WTC11 (cell line): ENCODE results near the gene TOMM5. TPM values are rescaled to one million over a fixed set of nuclear protein-coding genes. Genes with fewer than 3 reads are reported as not detected.

ENCODE experiments used
- ATAC-seq: fragments of 200-7000 bp; cut with Tn5 transposase; 2 replicates; pipeline ENCODE4 v1.10.0; 2021; ENCODE audit warnings: mild to moderate bottlenecking, moderate library complexity
- CTCF ChIA-PET: fragments of 300-600 bp; sonication (Branson Sonifier 250); formaldehyde crosslinking; loops from one replicate; lab custom pipeline; 2021; ENCODE audit warnings: antibody characterized with exemption; lab: Charles Lee
- POLR2A ChIA-PET: fragments of 350-600 bp; sonication (Branson Sonifier 250); formaldehyde crosslinking; loops from one replicate; lab custom pipeline; 2021; ENCODE audit warnings: antibody characterized with exemption; lab: Charles Lee
- DNase-seq: peaks from one replicate; pipeline ENCODE4 v3.0.0; 2021; ENCODE audit warnings: low spot score
- H3K27ac Mint-ChIP-seq: 2 replicates; pipeline ENCODE4 v1.8.0; 2021; ENCODE audit warnings: mixed read lengths
- H3K27me3 Mint-ChIP-seq: 2 replicates; pipeline ENCODE4 v1.8.0; 2021; ENCODE audit warnings: low read depth, mild to moderate bottlenecking, moderate library complexity, mixed read lengths
- H3K36me3 Mint-ChIP-seq: 2 replicates; pipeline ENCODE4 v1.8.0; 2021; ENCODE audit warnings: mixed read lengths
- H3K4me1 Mint-ChIP-seq: 2 replicates; pipeline ENCODE4 v1.8.0; 2022; ENCODE audit warnings: mixed read lengths
- H3K4me3 Mint-ChIP-seq: 2 replicates; pipeline ENCODE4 v1.8.0; 2021; ENCODE audit warnings: mild to moderate bottlenecking, moderate library complexity, mixed read lengths
- H3K9me3 Mint-ChIP-seq: 2 replicates; pipeline ENCODE4 v1.8.0; 2021; ENCODE audit warnings: mixed read lengths
- AR ChIP-seq: fragments of 250-450 bp; sonication (Bioruptor Pico); IDR thresholded peaks from 2 replicates; pipeline ENCODE4 v1.9.0; 2021; ENCODE audit warnings: mild to moderate bottlenecking
- ATF1 ChIP-seq: sonication (generic); formaldehyde crosslinking; IDR thresholded peaks from 2 replicates; pipeline ENCODE4 v1.8.1; 2023; ENCODE audit warnings: mild to moderate bottlenecking, moderate library complexity, missing genetic modification reagents
- CBFB ChIP-seq: sonication (generic); formaldehyde crosslinking; IDR thresholded peaks from 2 replicates; pipeline ENCODE4 v1.8.1; 2022; ENCODE audit warnings: mild to moderate bottlenecking, low read depth, missing genetic modification reagents
- ELF4 ChIP-seq: sonication (generic); formaldehyde crosslinking; IDR thresholded peaks from 2 replicates; pipeline ENCODE4 v1.8.1; 2022; ENCODE audit warnings: low read depth, mild to moderate bottlenecking, moderate library complexity, missing genetic modification reagents
- FOXP1 ChIP-seq: sonication (generic); formaldehyde crosslinking; IDR thresholded peaks from 2 replicates; pipeline ENCODE4 v1.8.0; 2022; ENCODE audit warnings: missing genetic modification reagents, mild to moderate bottlenecking, moderate library complexity, borderline replicate concordance
- HMGA2 ChIP-seq: fragments of 250-450 bp; sonication (Bioruptor Pico); IDR thresholded peaks from 2 replicates; pipeline ENCODE4 v1.4.0; 2021; ENCODE audit warnings: mild to moderate bottlenecking, moderate library complexity
- IRF2 ChIP-seq: sonication (generic); formaldehyde crosslinking; IDR thresholded peaks from 2 replicates; pipeline ENCODE4 v1.8.0; 2022; ENCODE audit warnings: low read depth, missing genetic modification reagents, borderline replicate concordance
- MLX ChIP-seq: sonication (generic); formaldehyde crosslinking; IDR thresholded peaks from 2 replicates; pipeline ENCODE4 v1.8.1; 2023; ENCODE audit warnings: mild to moderate bottlenecking, missing genetic modification reagents, moderate library complexity
- NR2C2 ChIP-seq: sonication (generic); formaldehyde crosslinking; IDR thresholded peaks from 2 replicates; pipeline ENCODE4 v1.8.0; 2022; ENCODE audit warnings: mild to moderate bottlenecking, missing genetic modification reagents
- OVOL2 ChIP-seq: fragments of 250-450 bp; sonication (Bioruptor Pico); IDR thresholded peaks from 2 replicates; pipeline ENCODE4 v1.9.0; 2021; ENCODE audit warnings: mild to moderate bottlenecking, borderline replicate concordance
- SP1 ChIP-seq: sonication (generic); formaldehyde crosslinking; conservative IDR thresholded peaks from 2 replicates; pipeline ENCODE4 v1.8.1; 2022; ENCODE audit warnings: missing genetic modification reagents
- ZNF138 ChIP-seq: sonication (generic); formaldehyde crosslinking; conservative IDR thresholded peaks from 2 replicates; pipeline ENCODE4 v1.8.1; 2022; ENCODE audit warnings: mild to moderate bottlenecking, moderate library complexity, missing genetic modification reagents
- ZNF219 ChIP-seq: sonication (generic); formaldehyde crosslinking; IDR thresholded peaks from 2 replicates; pipeline ENCODE4 v1.8.0; 2023; ENCODE audit warnings: missing genetic modification reagents, mild to moderate bottlenecking, borderline replicate concordance
- ZNF671 ChIP-seq: fragments of 250-450 bp; sonication (Bioruptor Pico); IDR thresholded peaks from 2 replicates; pipeline ENCODE4 v1.8.0; 2021; ENCODE audit warnings: mild to moderate bottlenecking
- total RNA-seq: library from RNA; stranded (reverse); gene quantifications from 3 replicates; pipeline ENCODE4 v1.2.3, GENCODE V29; 2021
- TF ChIP-seq, protein P1 (sequence below): sonication (generic); formaldehyde crosslinking; IDR thresholded peaks from 2 replicates; pipeline ENCODE4 v1.8.0; 2022; ENCODE audit warnings: missing genetic modification reagents
- TF ChIP-seq, protein P2 (sequence below): sonication (generic); formaldehyde crosslinking; IDR thresholded peaks from 2 replicates; pipeline ENCODE4 v1.8.0; 2022; ENCODE audit warnings: mild to moderate bottlenecking, missing genetic modification reagents
- TF ChIP-seq, protein P3 (sequence below): sonication (generic); formaldehyde crosslinking; IDR thresholded peaks from 2 replicates; pipeline ENCODE4 v1.8.0; 2022; ENCODE audit warnings: mild to moderate bottlenecking, missing genetic modification reagents

The TOMM5 gene
- total RNA-seq, 1 experiment from 2014 or later: 112 TPM

DNA sequence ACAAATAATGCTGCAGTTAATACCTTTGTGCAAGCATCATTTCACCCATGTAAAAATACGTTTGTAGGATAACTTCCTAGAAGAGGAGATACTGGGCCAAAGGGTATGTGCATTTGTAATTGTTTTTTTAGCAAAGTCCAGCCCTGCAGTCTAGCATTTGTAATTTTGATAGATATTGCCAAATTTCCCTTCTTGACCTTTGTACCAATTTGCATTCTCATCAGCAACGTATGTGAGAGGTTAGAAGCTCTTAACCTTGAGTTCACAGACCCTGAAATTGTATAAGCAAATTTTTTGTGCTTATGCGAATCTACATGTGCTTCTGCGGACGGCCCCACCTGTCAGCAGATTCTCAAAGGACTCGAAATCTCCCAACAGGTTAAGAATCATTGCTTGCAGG is 18.6 kb upstream of the TOMM5 start:
- TF ChIP-seq, protein P1, sequence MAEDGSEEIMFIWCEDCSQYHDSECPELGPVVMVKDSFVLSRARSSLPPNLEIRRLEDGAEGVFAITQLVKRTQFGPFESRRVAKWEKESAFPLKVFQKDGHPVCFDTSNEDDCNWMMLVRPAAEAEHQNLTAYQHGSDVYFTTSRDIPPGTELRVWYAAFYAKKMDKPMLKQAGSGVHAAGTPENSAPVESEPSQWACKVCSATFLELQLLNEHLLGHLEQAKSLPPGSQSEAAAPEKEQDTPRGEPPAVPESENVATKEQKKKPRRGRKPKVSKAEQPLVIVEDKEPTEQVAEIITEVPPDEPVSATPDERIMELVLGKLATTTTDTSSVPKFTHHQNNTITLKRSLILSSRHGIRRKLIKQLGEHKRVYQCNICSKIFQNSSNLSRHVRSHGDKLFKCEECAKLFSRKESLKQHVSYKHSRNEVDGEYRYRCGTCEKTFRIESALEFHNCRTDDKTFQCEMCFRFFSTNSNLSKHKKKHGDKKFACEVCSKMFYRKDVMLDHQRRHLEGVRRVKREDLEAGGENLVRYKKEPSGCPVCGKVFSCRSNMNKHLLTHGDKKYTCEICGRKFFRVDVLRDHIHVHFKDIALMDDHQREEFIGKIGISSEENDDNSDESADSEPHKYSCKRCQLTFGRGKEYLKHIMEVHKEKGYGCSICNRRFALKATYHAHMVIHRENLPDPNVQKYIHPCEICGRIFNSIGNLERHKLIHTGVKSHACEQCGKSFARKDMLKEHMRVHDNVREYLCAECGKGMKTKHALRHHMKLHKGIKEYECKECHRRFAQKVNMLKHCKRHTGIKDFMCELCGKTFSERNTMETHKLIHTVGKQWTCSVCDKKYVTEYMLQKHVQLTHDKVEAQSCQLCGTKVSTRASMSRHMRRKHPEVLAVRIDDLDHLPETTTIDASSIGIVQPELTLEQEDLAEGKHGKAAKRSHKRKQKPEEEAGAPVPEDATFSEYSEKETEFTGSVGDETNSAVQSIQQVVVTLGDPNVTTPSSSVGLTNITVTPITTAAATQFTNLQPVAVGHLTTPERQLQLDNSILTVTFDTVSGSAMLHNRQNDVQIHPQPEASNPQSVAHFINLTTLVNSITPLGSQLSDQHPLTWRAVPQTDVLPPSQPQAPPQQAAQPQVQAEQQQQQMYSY (CRISPR knock-in tag): no peak
- DNase-seq: no peak
- Mint-ChIP-seq H3K27me3 (no peaks in the 10 kb centered on the region; the same call in 1 of the 2 replicates), H3K9me3 (no peaks in the 10 kb centered on the region), H3K36me3 (no peaks in the 10 kb centered on the region), H3K4me1 (no peaks in the 10 kb centered on the region), H3K27ac (no peak overlapping the region), H3K4me3 (no peak overlapping the region)
- ChIA-PET CTCF (no interaction called here), POLR2A (no interaction called here)
- no peak for ATAC-seq

DNA sequence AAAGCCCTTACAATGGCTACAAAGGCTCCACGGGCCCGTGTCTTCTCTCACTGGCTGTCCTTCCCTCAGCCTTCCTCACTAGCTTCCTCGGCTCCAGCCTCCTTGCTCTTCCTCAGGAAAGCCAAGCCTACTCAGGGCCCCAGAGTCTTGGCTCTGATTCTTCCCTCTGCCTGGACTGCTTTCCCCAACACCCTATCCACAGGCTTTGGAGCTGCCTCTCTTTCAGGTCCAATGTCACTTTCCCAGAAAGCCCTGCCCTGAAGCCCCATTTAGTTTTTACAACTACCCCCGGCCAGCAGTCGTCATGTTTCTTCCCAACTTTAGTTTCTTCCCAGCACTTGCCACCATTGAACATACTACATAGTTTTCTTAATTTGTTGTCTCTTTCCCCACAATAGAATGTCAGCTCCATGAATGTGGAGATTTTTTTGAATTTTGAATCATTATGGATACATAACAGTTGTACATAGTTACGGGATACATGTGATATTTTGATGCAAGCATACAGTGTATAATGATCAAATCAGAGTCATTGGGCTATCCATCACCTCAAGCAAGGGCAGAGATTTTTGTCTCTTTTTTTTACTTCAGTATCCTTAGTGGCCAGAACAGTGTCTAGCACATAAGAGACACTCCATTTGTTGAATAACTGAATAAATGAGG is 17.5 kb upstream of the TOMM5 start:
- no peaks in the 10 kb centered on the region for H3K9me3 Mint-ChIP-seq
- no peak overlapping the region for H3K4me3 Mint-ChIP-seq
- H3K27me3 Mint-ChIP-seq: no peaks in the 10 kb centered on the region; the same call in 1 of the 2 replicates
- no peak for ATAC-seq
- ChIA-PET POLR2A (no interaction called here), CTCF (no interaction called here)
- no peaks in the 10 kb centered on the region for H3K36me3 Mint-ChIP-seq
- H3K27ac Mint-ChIP-seq: no peak overlapping the region
- no peaks in the 10 kb centered on the region for H3K4me1 Mint-ChIP-seq
- TF ChIP-seq HMGA2 (CRISPR knock-in tag) (no peak), CBFB (CRISPR knock-in tag) (no peak), ELF4 (no peak), FOXP1 (CRISPR knock-in tag) (no peak), ATF1 (no peak), ZNF219 (no peak), IRF2 (CRISPR knock-in tag) (no peak), ZNF671 (CRISPR knock-in tag) (no peak)
- TF ChIP-seq, protein P2, sequence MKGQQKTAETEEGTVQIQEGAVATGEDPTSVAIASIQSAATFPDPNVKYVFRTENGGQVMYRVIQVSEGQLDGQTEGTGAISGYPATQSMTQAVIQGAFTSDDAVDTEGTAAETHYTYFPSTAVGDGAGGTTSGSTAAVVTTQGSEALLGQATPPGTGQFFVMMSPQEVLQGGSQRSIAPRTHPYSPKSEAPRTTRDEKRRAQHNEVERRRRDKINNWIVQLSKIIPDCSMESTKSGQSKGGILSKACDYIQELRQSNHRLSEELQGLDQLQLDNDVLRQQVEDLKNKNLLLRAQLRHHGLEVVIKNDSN (CRISPR knock-in tag): no peak
- TF ChIP-seq, all 79 proteins: peak for 0
- DNase-seq: no peak

GRCh38 chr9:37608250-37608649 is 15.9 kb upstream of the TOMM5 start:
- Mint-ChIP-seq H3K27ac (no peak overlapping the region), H3K27me3 (peaks cover 4% of the 10 kb centered on the region), H3K36me3 (no peaks in the 10 kb centered on the region), H3K4me3 (no peak overlapping the region), H3K4me1 (no peaks in the 10 kb centered on the region), H3K9me3 (no peaks in the 10 kb centered on the region)
- ATAC-seq (no peak), DNase-seq (no peak)
- CTCF ChIA-PET: no interaction called here
- TF ChIP-seq ELF4 (no peak), SP1 (CRISPR knock-in tag) (no peak), MLX (CRISPR knock-in tag) (no peak), ZNF138 (CRISPR knock-in tag) (no peak), ZNF671 (CRISPR knock-in tag) (no peak), OVOL2 (CRISPR knock-in tag) (no peak), FOXP1 (CRISPR knock-in tag) (no peak), AR (no peak), NR2C2 (no peak), ATF1 (no peak)
- TF ChIP-seq, protein P3, sequence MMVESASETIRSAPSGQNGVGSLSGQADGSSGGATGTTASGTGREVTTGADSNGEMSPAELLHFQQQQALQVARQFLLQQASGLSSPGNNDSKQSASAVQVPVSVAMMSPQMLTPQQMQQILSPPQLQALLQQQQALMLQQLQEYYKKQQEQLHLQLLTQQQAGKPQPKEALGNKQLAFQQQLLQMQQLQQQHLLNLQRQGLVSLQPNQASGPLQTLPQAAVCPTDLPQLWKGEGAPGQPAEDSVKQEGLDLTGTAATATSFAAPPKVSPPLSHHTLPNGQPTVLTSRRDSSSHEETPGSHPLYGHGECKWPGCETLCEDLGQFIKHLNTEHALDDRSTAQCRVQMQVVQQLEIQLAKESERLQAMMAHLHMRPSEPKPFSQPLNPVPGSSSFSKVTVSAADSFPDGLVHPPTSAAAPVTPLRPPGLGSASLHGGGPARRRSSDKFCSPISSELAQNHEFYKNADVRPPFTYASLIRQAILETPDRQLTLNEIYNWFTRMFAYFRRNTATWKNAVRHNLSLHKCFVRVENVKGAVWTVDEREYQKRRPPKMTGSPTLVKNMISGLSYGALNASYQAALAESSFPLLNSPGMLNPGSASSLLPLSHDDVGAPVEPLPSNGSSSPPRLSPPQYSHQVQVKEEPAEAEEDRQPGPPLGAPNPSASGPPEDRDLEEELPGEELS (CRISPR knock-in tag): no peak
- POLR2A ChIA-PET: no interaction called here
